Measurements from ENCODE around the gene CNDP1. TPM values are rescaled to one million over a fixed set of nuclear protein-coding genes. Genes with fewer than 3 reads are reported as not detected.

Gene CNDP1
- polyA plus RNA-seq, 1 experiment = not detected

- H3K4me3 ChIP-seq (ENCODE audit: low read depth, low read length) = no peak overlapping the region
- H3K27me3 ChIP-seq (ENCODE audit: control insufficient read depth, insufficient read depth, low read length) = peaks cover 2% of the 10 kb centered on the region
- no peak for TF ChIP-seq CTCF (IDR thresholded peaks at IDR 0.05; ENCODE audit: low read depth, low read length)
- H3K27ac ChIP-seq (ENCODE audit: low read depth, low read length) = no peak overlapping the region
- no peak for DNase-seq (ENCODE audit: low read depth, low spot score)
- peaks cover 5% of the 10 kb centered on the region; the same call in 1 of the 2 replicates for H3K9me3 ChIP-seq (ENCODE audit: control insufficient read depth, insufficient read depth, low read length)
- POLR2A ChIA-PET = no interaction called here
- CTCF ChIA-PET = no interaction called here
These were observed 10.6 kb downstream of the CNDP1 start for GRCh38 chr18:74544898-74545297.

- no peak overlapping the region for H3K4me3 ChIP-seq (ENCODE audit: low read depth, low read length)
- no peak for DNase-seq (ENCODE audit: low read depth, low spot score)
- POLR2A ChIA-PET = no interaction called here
- no peaks in the 10 kb centered on the region for H3K27me3 ChIP-seq (ENCODE audit: control insufficient read depth, insufficient read depth, low read length)
- peaks cover 7% of the 10 kb centered on the region; the same call in 1 of the 2 replicates for H3K9me3 ChIP-seq (ENCODE audit: control insufficient read depth, insufficient read depth, low read length)
- no peak for TF ChIP-seq CTCF (IDR thresholded peaks at IDR 0.05; ENCODE audit: low read depth, low read length)
- H3K27ac ChIP-seq (ENCODE audit: low read depth, low read length) = no peak overlapping the region
- CTCF ChIA-PET = interaction anchor here (1.9 kb wide), 1 partner anchor 193 kb away, joined by 4 read pairs; no protein-coding TSS in a partner anchor
These were observed 11.7 kb downstream of the CNDP1 start for GRCh38 chr18:74546007-74546406.

- Histone ChIP-seq H3K4me3 (ENCODE audit: low read depth, low read length) (no peak overlapping the region), H3K27ac (ENCODE audit: low read depth, low read length) (no peak overlapping the region), H3K27me3 (ENCODE audit: control insufficient read depth, insufficient read depth, low read length) (no peaks in the 10 kb centered on the region), H3K9me3 (ENCODE audit: control insufficient read depth, insufficient read depth, low read length) (peaks cover 7% of the 10 kb centered on the region; the same call in 1 of the 2 replicates)
- ChIA-PET CTCF (interaction anchor here (1.9 kb wide), 1 partner anchor 194 kb away, joined by 4 read pairs; no protein-coding TSS in a partner anchor), POLR2A (no interaction called here)
- no peak for DNase-seq (ENCODE audit: low read depth, low spot score)
- no peak for TF ChIP-seq CTCF (IDR thresholded peaks at IDR 0.05; ENCODE audit: low read depth, low read length)
These were observed 12.6 kb downstream of the CNDP1 start for GRCh38 chr18:74546751-74547530.

- Histone ChIP-seq H3K27me3 (ENCODE audit: control insufficient read depth, insufficient read depth, low read length) (no peaks in the 10 kb centered on the region), H3K9me3 (ENCODE audit: control insufficient read depth, insufficient read depth, low read length) (peaks cover 7% of the 10 kb centered on the region; the same call in 1 of the 2 replicates), H3K27ac (ENCODE audit: low read depth, low read length) (no peak overlapping the region), H3K4me3 (ENCODE audit: low read depth, low read length) (no peak overlapping the region)
- TF ChIP-seq CTCF (IDR thresholded peaks at IDR 0.05; ENCODE audit: low read depth, low read length) = no peak
- ChIA-PET CTCF (interaction anchor here (1.7 kb wide), 1 partner anchor 194 kb away, joined by 6 read pairs; no protein-coding TSS in a partner anchor), POLR2A (no interaction called here)
- DNase-seq (ENCODE audit: low read depth, low spot score) = no peak
These were observed 13.6 kb downstream of the CNDP1 start for GRCh38 chr18:74547860-74548259.

- DNase-seq (ENCODE audit: low read depth, low spot score) = no peak
- no peak overlapping the region for H3K4me3 ChIP-seq (ENCODE audit: low read depth, low read length)
- no peak overlapping the region for H3K27ac ChIP-seq (ENCODE audit: low read depth, low read length)
- H3K9me3 ChIP-seq (ENCODE audit: control insufficient read depth, insufficient read depth, low read length) = peaks cover 7% of the 10 kb centered on the region; the same call in 1 of the 2 replicates
- POLR2A ChIA-PET = no interaction called here
- CTCF ChIA-PET = interaction anchor here (0.6 to 1.5 kb wide), 2 partner anchors 196 to 762 kb away, joined by 3 read pairs; no protein-coding TSS in a partner anchor
- H3K27me3 ChIP-seq (ENCODE audit: control insufficient read depth, insufficient read depth, low read length) = peaks cover 7% of the 10 kb centered on the region
- no peak for TF ChIP-seq CTCF (IDR thresholded peaks at IDR 0.05; ENCODE audit: low read depth, low read length)
These were observed 15.3 kb downstream of the CNDP1 start for GRCh38 chr18:74549591-74550104.
